HCT116 (cell line): ENCODE results near the gene NPVF. TPM values are rescaled to one million over a fixed set of nuclear protein-coding genes. Genes with fewer than 3 reads are reported as not detected.

Experiments used
- ATAC-seq: fragments of 200-7000 bp; cut with Tn5 transposase; 2 replicates; pipeline ENCODE4 v1.9.1; 2020; ENCODE audit warnings: mild to moderate bottlenecking, moderate library complexity
- BruUV-seq: library from RNA; stranded (reverse); fragments of 400-500 nt; replicated peaks from 2 replicates; lab custom pipeline; 2021; lab: Mats Ljungman, UMichigan
- CTCF ChIA-PET: fragments of 300-600 bp; sonication (Branson Sonifier 250); formaldehyde crosslinking; loops from one replicate; lab custom pipeline; 2021; ENCODE audit warnings: antibody characterized with exemption; lab: Charles Lee
- POLR2A ChIA-PET: fragments of 300-600, 350-600 bp; sonication (Branson Sonifier 250); formaldehyde crosslinking; loops from one replicate; lab custom pipeline; 2021; ENCODE audit warnings: antibody characterized with exemption; lab: Charles Lee
- RAD21 ChIA-PET, 2 experiments: fragments of 300-600 bp; sonication (Branson Sonifier 250); formaldehyde crosslinking; loops; one replicate each; lab custom pipeline; 2023; ENCODE audit warnings: low total read pairs in 2 of 2; ENCODE audit not compliant: uncharacterized antibody in 2 of 2, unreplicated experiment in 2 of 2, low non-redundant PET in 1 of 2; lab: Charles Lee
- DNase-seq: peaks from one replicate; pipeline ENCODE4 v3.0.0-alpha.2; 2010; ENCODE audit warnings: low read depth, low spot score
- H2AFZ ChIP-seq: fragments of 200-600 bp; shearing (Covaris generic), sonication (generic); 2 replicates; pipeline ENCODE4 v1.6.1; 2017; ENCODE audit warnings: low read depth, mixed run types, mixed read lengths, antibody characterized with exemption, low read length; ENCODE audit not compliant: poor library complexity, severe bottlenecking
- H3K27ac ChIP-seq: 2 replicates; pipeline ENCODE4 v1.5.1; 2012; ENCODE audit warnings: low read depth, low read length
- H3K27me3 ChIP-seq: fragments of 200-600 bp; sonication (generic); 2 replicates; pipeline ENCODE4 v1.6.1; 2016; ENCODE audit warnings: mixed run types, low read length, mixed read lengths; ENCODE audit not compliant: insufficient read depth
- H3K36me3 ChIP-seq, 2 experiments: fragments of 200-500 bp in 1 of 2; fragments of 200-600 bp in 1 of 2; sonication (Bioruptor generic) in 1 of 2; sonication (generic) in 1 of 2; 2 replicates each; pipeline versions ENCODE4 v1.5.1 to v1.6.1; 2014 to 2016; ENCODE audit warnings: low read length in 2 of 2, inconsistent platforms in 1 of 2, mixed read lengths in 1 of 2, mixed run types in 1 of 2; ENCODE audit not compliant: insufficient read depth in 2 of 2, control insufficient read depth in 1 of 2
- H3K4me1 ChIP-seq, 2 experiments: fragments of 200-600 bp in 1 of 2; sonication (generic) in 1 of 2; 2 replicates each; pipeline versions ENCODE4 v1.5.1 to v1.6.1; 2012 to 2017; ENCODE audit warnings: low read length in 2 of 2, inconsistent platforms in 1 of 2, mild to moderate bottlenecking in 1 of 2, mixed read lengths in 1 of 2, mixed run types in 1 of 2, moderate library complexity in 1 of 2; ENCODE audit not compliant: insufficient read depth in 2 of 2, control insufficient read depth in 1 of 2
- H3K4me2 ChIP-seq: fragments of 200-600 bp; sonication (generic); 2 replicates; pipeline ENCODE4 v1.6.1; 2017; ENCODE audit warnings: mixed run types, low read length, mixed read lengths
- H3K4me3 ChIP-seq, 2 experiments: fragments of 200-600 bp in 1 of 2; sonication (generic) in 1 of 2; replicated peaks in 1 of 2; 2 replicates each; pipeline ENCODE4 v1.5.1; 2011 to 2016; ENCODE audit warnings: low read length in 2 of 2, control low read depth in 1 of 2, low read depth in 1 of 2, mild to moderate bottlenecking in 1 of 2, mixed read lengths in 1 of 2, mixed run types in 1 of 2
- H3K79me2 ChIP-seq: fragments of 200-600 bp; sonication (generic); 2 replicates; pipeline ENCODE4 v1.6.1; 2017; ENCODE audit warnings: mild to moderate bottlenecking, mixed run types, low read length, moderate library complexity, mixed read lengths; ENCODE audit not compliant: insufficient read depth
- H3K9ac ChIP-seq: fragments of 200-600 bp; sonication (generic); 2 replicates; pipeline ENCODE4 v1.6.1; 2016; ENCODE audit warnings: low read length, mixed read lengths
- H3K9me2 ChIP-seq: fragments of 200-600 bp; sonication (generic), shearing (Covaris generic); 2 replicates; pipeline ENCODE4 v1.6.1; 2017; ENCODE audit warnings: mixed run types, mild to moderate bottlenecking, moderate library complexity; ENCODE audit not compliant: insufficient read depth
- H3K9me3 ChIP-seq, 2 experiments: fragments of 200-500 bp in 1 of 2; fragments of 200-600 bp in 1 of 2; sonication (Bioruptor generic) in 1 of 2; sonication (generic) in 1 of 2; 2 replicates each; pipeline ENCODE4 v1.6.1; 2014 to 2017; ENCODE audit warnings: low read length in 2 of 2, mixed read lengths in 2 of 2, inconsistent platforms in 1 of 2, low read depth in 1 of 2, mild to moderate bottlenecking in 1 of 2, mixed run types in 1 of 2, moderate library complexity in 1 of 2; ENCODE audit not compliant: control insufficient read depth in 1 of 2, insufficient read depth in 1 of 2
- H4K20me1 ChIP-seq: fragments of 200-600 bp; sonication (generic), shearing (Covaris generic); 2 replicates; pipeline ENCODE4 v1.6.1; 2017; ENCODE audit warnings: mixed run types, mild to moderate bottlenecking, moderate library complexity; ENCODE audit not compliant: insufficient read depth
- CTCF ChIP-seq, 3 experiments: fragments of 200-600 bp in 1 of 3; sonication (generic) in 1 of 3; IDR thresholded peaks in 2 of 3; conservative IDR thresholded peaks in 1 of 3; 2 replicates each; pipeline ENCODE4 v1.5.1; 2012 to 2017; ENCODE audit warnings: low read depth in 2 of 3, low read length in 2 of 3, antibody characterized with exemption in 1 of 3, borderline replicate concordance in 1 of 3, control low read depth in 1 of 3, mild to moderate bottlenecking in 1 of 3, mixed read lengths in 1 of 3, mixed run types in 1 of 3, moderate library complexity in 1 of 3; ENCODE audit not compliant: insufficient read depth in 1 of 3
- ELF1 ChIP-seq: IDR thresholded peaks from 2 replicates; pipeline ENCODE4 v1.6.1; 2012; ENCODE audit warnings: low read depth, borderline replicate concordance
- EZH2 ChIP-seq: fragments of 200-600 bp; sonication (generic); IDR thresholded peaks from 2 replicates; pipeline ENCODE4 v1.6.1; 2017; ENCODE audit warnings: antibody characterized with exemption, mixed run types
- JUND ChIP-seq: IDR thresholded peaks from 2 replicates; pipeline ENCODE4 v1.6.1; 2012
- POLR2A ChIP-seq: IDR thresholded peaks from 2 replicates; pipeline ENCODE4 v1.7.0; 2011; ENCODE audit warnings: borderline replicate concordance; ENCODE audit not compliant: insufficient read depth, insufficient read length; ENCODE audit errors: extremely low read depth
- RAD21 ChIP-seq: IDR thresholded peaks from 2 replicates; pipeline ENCODE4 v1.6.1; 2012; ENCODE audit warnings: low read depth, mild to moderate bottlenecking
- SP1 ChIP-seq: IDR thresholded peaks from 2 replicates; pipeline ENCODE4 v1.6.1; 2012; ENCODE audit warnings: low read depth
- TCF7L2 ChIP-seq: IDR thresholded peaks from 2 replicates; pipeline ENCODE4 v1.7.0; 2011; ENCODE audit warnings: borderline replicate concordance, inconsistent platforms; ENCODE audit not compliant: insufficient read depth, insufficient read length; ENCODE audit errors: extremely low read depth
- intact Hi-C: fragments of 100-400 bp; cut with micrococcal nuclease; formaldehyde crosslinking; loops from 2 replicates; pipeline ENCODE4 v1.10.0; 2022
- total RNA-seq: library from RNA; stranded (reverse); gene quantifications from one replicate; pipeline ENCODE4 v1.2.1, GENCODE V29; 2021; ENCODE audit not compliant: unreplicated experiment
- TF ChIP-seq, protein P1 (sequence below): IDR thresholded peaks from 2 replicates; pipeline ENCODE4 v1.6.1; 2012; ENCODE audit warnings: low read depth

NPVF gene
- total RNA-seq, 1 experiment from 2014 or later, result not detected

DNA sequence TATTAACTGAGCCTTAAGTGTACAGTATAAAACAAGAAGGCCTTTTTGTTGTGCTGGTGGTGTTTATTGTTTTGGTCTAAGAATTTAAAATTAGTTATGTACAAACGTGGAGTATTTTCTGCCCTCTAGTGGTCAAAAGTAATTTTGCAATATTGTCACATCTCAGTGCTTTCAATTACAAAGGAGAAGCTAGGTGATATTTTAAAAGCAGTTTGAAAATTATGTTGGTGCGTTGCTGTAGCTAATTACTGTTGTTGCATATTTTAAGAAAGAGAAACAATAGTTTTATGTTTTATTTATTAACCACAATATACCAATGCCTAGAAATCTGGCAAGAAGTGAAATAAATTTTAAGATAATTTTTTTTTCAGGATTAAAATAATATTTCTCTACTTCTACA lies 11.4 kb downstream of the NPVF start:
- Histone ChIP-seq H3K4me2 (no peak overlapping the region), H3K36me3 (no peaks in the 10 kb centered on the region), H3K79me2 (no peaks in the 10 kb centered on the region), H3K9ac (no peak overlapping the region), H3K9me3 (no peaks in the 10 kb centered on the region), H2AFZ (peak overlapping the region; percentile 83), H4K20me1 (no peaks in the 10 kb centered on the region), H3K27me3 (peaks cover 20% of the 10 kb centered on the region; the same call in 1 of the 2 replicates), H3K4me3 (no peak overlapping the region), H3K4me1 (no peaks in the 10 kb centered on the region), H3K9me2 (no peaks in the 10 kb centered on the region), H3K27ac (no peak overlapping the region)
- ChIA-PET CTCF (interaction anchor here (0.6 to 1.6 kb wide), 18 partner anchors 9 to 645 kb away, joined by 3 to 27 read pairs (median 4); partner anchors contain the start of gene NPVF), POLR2A (no interaction called here), RAD21 (no interaction called here)
- ATAC-seq (no peak), DNase-seq (peak; percentile 29)
- TF ChIP-seq RAD21 (peak; percentile 34; the same call in 1 of the 2 replicates), POLR2A (no peak), SP1 (no peak), CTCF (IDR thresholded peaks at IDR 0.05 in 2 of 3, conservative IDR thresholded peaks at IDR 0.05 in 1 of 3; ENCODE audit: borderline replicate concordance in 1 of 3, insufficient read depth in 1 of 3, low read depth in 2 of 3, low read length in 2 of 3) (peak; percentile 44 to 82 (median 69); a peak in 5 of 6 replicates), TCF7L2 (no peak), JUND (no peak), ELF1 (no peak), EZH2 (no peak)
- TF ChIP-seq, protein P1, sequence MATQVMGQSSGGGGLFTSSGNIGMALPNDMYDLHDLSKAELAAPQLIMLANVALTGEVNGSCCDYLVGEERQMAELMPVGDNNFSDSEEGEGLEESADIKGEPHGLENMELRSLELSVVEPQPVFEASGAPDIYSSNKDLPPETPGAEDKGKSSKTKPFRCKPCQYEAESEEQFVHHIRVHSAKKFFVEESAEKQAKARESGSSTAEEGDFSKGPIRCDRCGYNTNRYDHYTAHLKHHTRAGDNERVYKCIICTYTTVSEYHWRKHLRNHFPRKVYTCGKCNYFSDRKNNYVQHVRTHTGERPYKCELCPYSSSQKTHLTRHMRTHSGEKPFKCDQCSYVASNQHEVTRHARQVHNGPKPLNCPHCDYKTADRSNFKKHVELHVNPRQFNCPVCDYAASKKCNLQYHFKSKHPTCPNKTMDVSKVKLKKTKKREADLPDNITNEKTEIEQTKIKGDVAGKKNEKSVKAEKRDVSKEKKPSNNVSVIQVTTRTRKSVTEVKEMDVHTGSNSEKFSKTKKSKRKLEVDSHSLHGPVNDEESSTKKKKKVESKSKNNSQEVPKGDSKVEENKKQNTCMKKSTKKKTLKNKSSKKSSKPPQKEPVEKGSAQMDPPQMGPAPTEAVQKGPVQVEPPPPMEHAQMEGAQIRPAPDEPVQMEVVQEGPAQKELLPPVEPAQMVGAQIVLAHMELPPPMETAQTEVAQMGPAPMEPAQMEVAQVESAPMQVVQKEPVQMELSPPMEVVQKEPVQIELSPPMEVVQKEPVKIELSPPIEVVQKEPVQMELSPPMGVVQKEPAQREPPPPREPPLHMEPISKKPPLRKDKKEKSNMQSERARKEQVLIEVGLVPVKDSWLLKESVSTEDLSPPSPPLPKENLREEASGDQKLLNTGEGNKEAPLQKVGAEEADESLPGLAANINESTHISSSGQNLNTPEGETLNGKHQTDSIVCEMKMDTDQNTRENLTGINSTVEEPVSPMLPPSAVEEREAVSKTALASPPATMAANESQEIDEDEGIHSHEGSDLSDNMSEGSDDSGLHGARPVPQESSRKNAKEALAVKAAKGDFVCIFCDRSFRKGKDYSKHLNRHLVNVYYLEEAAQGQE, result no peak
- BruUV-seq, result no TSS peak
- intact Hi-C loops, result no loop called here
